Suprapubic skin (tissue), 4 donors: Measurements from ENCODE around the gene INO80E.

ENCODE experiments used
- EP300 ChIP-seq: sonication (generic); formaldehyde crosslinking; IDR thresholded peaks from one replicate; pipeline ENCODE4 v1.6.1; 2017; ENCODE audit warnings: antibody characterized with exemption
- POLR2A ChIP-seq, 2 donors: fragments of 450-650 bp; IDR thresholded peaks; one replicate each; pipeline ENCODE4 v1.6.1; 2017; ENCODE audit warnings: antibody characterized with exemption in 2 of 2, mild to moderate bottlenecking in 2 of 2, moderate library complexity in 2 of 2
- POLR2AphosphoS5 ChIP-seq, 3 donors: sonication (generic); formaldehyde crosslinking; IDR thresholded peaks; one replicate each; pipeline ENCODE4 v1.6.1; 2017; ENCODE audit warnings: antibody characterized with exemption in 3 of 3
- TF ChIP-seq, protein P1 (sequence below), 2 donors: fragments of 200-600 bp in 1 of 2; fragments of 450-650 bp in 1 of 2; sonication (generic) in 1 of 2; IDR thresholded peaks; one replicate each; pipeline ENCODE4 v1.5.1; 2016 to 2019; ENCODE audit warnings: antibody characterized with exemption in 2 of 2, mild to moderate bottlenecking in 1 of 2, moderate library complexity in 1 of 2

- no peak for TF ChIP-seq POLR2AphosphoS5 (IDR thresholded peaks at IDR 0.05)
- TF ChIP-seq, protein P1, sequence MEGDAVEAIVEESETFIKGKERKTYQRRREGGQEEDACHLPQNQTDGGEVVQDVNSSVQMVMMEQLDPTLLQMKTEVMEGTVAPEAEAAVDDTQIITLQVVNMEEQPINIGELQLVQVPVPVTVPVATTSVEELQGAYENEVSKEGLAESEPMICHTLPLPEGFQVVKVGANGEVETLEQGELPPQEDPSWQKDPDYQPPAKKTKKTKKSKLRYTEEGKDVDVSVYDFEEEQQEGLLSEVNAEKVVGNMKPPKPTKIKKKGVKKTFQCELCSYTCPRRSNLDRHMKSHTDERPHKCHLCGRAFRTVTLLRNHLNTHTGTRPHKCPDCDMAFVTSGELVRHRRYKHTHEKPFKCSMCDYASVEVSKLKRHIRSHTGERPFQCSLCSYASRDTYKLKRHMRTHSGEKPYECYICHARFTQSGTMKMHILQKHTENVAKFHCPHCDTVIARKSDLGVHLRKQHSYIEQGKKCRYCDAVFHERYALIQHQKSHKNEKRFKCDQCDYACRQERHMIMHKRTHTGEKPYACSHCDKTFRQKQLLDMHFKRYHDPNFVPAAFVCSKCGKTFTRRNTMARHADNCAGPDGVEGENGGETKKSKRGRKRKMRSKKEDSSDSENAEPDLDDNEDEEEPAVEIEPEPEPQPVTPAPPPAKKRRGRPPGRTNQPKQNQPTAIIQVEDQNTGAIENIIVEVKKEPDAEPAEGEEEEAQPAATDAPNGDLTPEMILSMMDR (IDR thresholded peaks at IDR 0.05): no peak
- TF ChIP-seq POLR2A (IDR thresholded peaks at IDR 0.05): no peak
- TF ChIP-seq EP300: no peak
Observed at GRCh38 chr16:30051518-30051917, 55.5 kb downstream of the INO80E start.
